Right ventricle myocardium superior (tissue), 1 donor: ENCODE measurements around the gene TPGS2. TPM values are rescaled to one million over a fixed set of nuclear protein-coding genes. Genes with fewer than 3 reads are reported as not detected.
"Not testable (repeated sequence)": the region's sequence is repeated elsewhere in the genome, so short reads cannot be mapped to it uniquely, and the experiment has no call there.

Experiments used
- ATAC-seq: fragments of 200-7000 bp; cut with Tn5 transposase; one replicate; pipeline ENCODE4 v1.9.1; 2020; ENCODE audit warnings: mild to moderate bottlenecking; ENCODE audit not compliant: poor library complexity
- DNase-seq: peaks from one replicate; pipeline ENCODE4 v3.0.0-alpha.2; 2020
- intact Hi-C: fragments of 100-400 bp; cut with DNase I; formaldehyde crosslinking; loops from one replicate; pipeline ENCODE4 v1.11.2; 2022
- long read RNA-seq: library from polyadenylated mRNA; unstranded; transcript quantifications from one replicate; pipeline ENCODE4 v2.0.0, GENCODE V29; 2021
- total RNA-seq: library from RNA; stranded (reverse); fragmentation: NEBNext Ultra II Directional; extraction: Animal tissue kit (Norgen Biotek cat#: 25700); gene quantifications from one replicate; pipeline ENCODE4 v1.2.1, GENCODE V29; 2021
- donor health status: DM: no; HTN: yes; CAD: no; lungs with severe emphysema.

The TPGS2 gene
- total RNA-seq, result 24.6 TPM
- long read RNA-seq, full-length matches to known transcripts, result 34 of 36 reads
- long read RNA-seq, partial matches to known transcripts, result 0 of 36 reads
- long read RNA-seq, other reads (novel, unspliced or antisense), result 2 of 36 reads

GRCh38 chr18:36828630-36829361 is at the start of gene TPGS2, which contains the start of gene KIAA1328:
Gene TPGS2 (minus strand): TSS chr18:36829002. CDS start chr18:36828767, 235 bp downstream.
Gene KIAA1328 (plus strand): TSS chr18:36829127. CDS start chr18:36829139, 12 bp downstream.
- ATAC-seq, result peak; percentile 99
- DNase-seq, result peak; percentile 92
- intact Hi-C loops, result no loop called here

GRCh38 chr18:36873826-36874225 is 45.0 kb upstream of the TPGS2 start:
- intact Hi-C loops, ATAC-seq: not testable (repeated sequence)

GRCh38 chr18:36872329-36872728 is 43.5 kb upstream of the TPGS2 start:
- intact Hi-C loops, result no loop called here
- DNase-seq (no peak), ATAC-seq (no peak)

More at GRCh38 chr18:36873826-36874225, 45.0 kb upstream of the TPGS2 start:
- not testable (repeated sequence) for DNase-seq

- ATAC-seq, result no peak
- DNase-seq, result no peak
- intact Hi-C loops, result no loop called here
Measured at GRCh38 chr18:36871801-36872200, 43.0 kb upstream of the TPGS2 start.

- intact Hi-C loops, result no loop called here
- no peak for DNase-seq
- no peak for ATAC-seq
Measured at GRCh38 chr18:36867056-36867455, 38.3 kb upstream of the TPGS2 start.

- no peak for ATAC-seq
- no peak for DNase-seq
- intact Hi-C loops, result no loop called here
Measured at GRCh38 chr18:36862182-36862581, 33.4 kb upstream of the TPGS2 start.

GRCh38 chr18:36856815-36857214 is 28.0 kb upstream of the TPGS2 start:
- DNase-seq (no peak), ATAC-seq (no peak)
- intact Hi-C loops, result no loop called here

- intact Hi-C loops, result no loop called here
- ATAC-seq (no peak), DNase-seq (no peak)
Measured at GRCh38 chr18:36851202-36851590, 22.4 kb upstream of the TPGS2 start.

- intact Hi-C loops, result no loop called here
- no peak for ATAC-seq
- DNase-seq, result no peak
Measured at GRCh38 chr18:36850527-36851201, 21.9 kb upstream of the TPGS2 start.

- no peak for DNase-seq
- intact Hi-C loops, result no loop called here
- ATAC-seq, result no peak
Measured at GRCh38 chr18:36849288-36850006, 20.6 kb upstream of the TPGS2 start.

GRCh38 chr18:36848609-36849008 is 19.8 kb upstream of the TPGS2 start:
- ATAC-seq (no peak), DNase-seq (no peak)
- intact Hi-C loops, result no loop called here

GRCh38 chr18:36843784-36844183 is 15.0 kb upstream of the TPGS2 start:
- ATAC-seq, result no peak
- intact Hi-C loops, result no loop called here

GRCh38 chr18:36843199-36843598 is 14.4 kb upstream of the TPGS2 start:
- intact Hi-C loops, result no loop called here
- ATAC-seq, result no peak
- no peak for DNase-seq

More at GRCh38 chr18:36843784-36844183, 15.0 kb upstream of the TPGS2 start:
- DNase-seq, result no peak

GRCh38 chr18:36839835-36840234 is 11.0 kb upstream of the TPGS2 start:
- no peak for DNase-seq
- no peak for ATAC-seq

GRCh38 chr18:36835927-36836326 is 7.1 kb upstream of the TPGS2 start:
- no peak for DNase-seq
- ATAC-seq, result no peak
- intact Hi-C loops, result no loop called here

More at GRCh38 chr18:36839835-36840234, 11.0 kb upstream of the TPGS2 start:
- intact Hi-C loops, result no loop called here

- DNase-seq, result no peak
Measured at GRCh38 chr18:36833120-36833519, 4.3 kb upstream of the TPGS2 start.

GRCh38 chr18:36831139-36831538 is 2.3 kb upstream of the TPGS2 start:
- intact Hi-C loops, result no loop called here
- ATAC-seq (no peak), DNase-seq (no peak)

More at GRCh38 chr18:36833120-36833519, 4.3 kb upstream of the TPGS2 start:
- intact Hi-C loops, result no loop called here
- no peak for ATAC-seq

- intact Hi-C loops, result no loop called here
- ATAC-seq (no peak), DNase-seq (no peak)
Measured at GRCh38 chr18:36830158-36830495, 1.3 kb upstream of the TPGS2 start.
